ENCODE measurements around the gene EMILIN1.

GRCh38 chr2:27029051-27029450, 49.4 kb upstream of the EMILIN1 start:
- TF ChIP-seq CTCF (conservative IDR thresholded peaks at IDR 0.05 in 1 of 2, IDR thresholded peaks at IDR 0.05 in 1 of 2; ENCODE audit: low read depth in 1 of 2, low read length in 2 of 2) (no peak), EZH2 (IDR thresholded peaks at IDR 0.05; ENCODE audit: low read length, missing control alignments) (no peak)

Data from fibroblast of lung (primary cell).